ENCODE data around the gene IGSF23.
"Not testable (repeated sequence)": the region's sequence is repeated elsewhere in the genome, so short reads cannot be mapped to it uniquely, and the experiment has no call there.

IGSF23 gene

DNA sequence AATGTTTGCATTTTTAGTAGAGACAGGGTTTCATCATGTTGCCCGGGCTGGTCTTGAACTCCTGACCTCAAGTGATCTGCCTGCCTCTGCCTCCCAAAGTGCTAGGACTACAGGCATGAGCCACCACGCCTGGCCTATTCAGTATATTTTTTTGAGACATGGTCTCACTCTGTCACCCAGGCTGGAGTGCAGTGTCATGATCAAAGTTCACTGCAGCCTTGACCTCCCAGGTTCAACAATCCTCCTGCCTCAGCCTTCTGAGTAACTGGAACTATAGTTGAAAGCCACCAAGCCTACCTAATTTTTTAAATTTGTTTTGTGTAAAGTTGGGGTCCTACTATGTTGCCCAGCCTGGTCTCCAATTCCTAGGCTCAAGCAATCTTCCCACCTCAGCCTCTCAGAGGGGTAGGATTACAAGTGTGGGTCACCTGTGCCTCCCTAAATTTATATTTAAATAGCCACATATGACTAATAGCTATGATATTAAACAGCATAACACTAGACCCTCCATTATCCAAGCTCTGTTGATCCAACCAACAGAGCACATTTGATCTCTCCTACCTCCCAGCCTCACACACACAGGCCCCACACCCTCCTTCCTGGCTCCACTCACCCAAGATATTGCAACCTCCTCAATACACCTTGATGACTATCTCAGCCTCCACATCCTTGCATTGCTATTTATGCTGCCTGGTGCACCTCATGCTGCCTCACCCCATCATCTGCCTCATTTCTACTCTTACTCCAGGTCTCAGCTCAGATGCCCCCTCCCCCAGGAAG is 55.8 kb downstream of the IGSF23 start:
- no peak for DNase-seq

DNA sequence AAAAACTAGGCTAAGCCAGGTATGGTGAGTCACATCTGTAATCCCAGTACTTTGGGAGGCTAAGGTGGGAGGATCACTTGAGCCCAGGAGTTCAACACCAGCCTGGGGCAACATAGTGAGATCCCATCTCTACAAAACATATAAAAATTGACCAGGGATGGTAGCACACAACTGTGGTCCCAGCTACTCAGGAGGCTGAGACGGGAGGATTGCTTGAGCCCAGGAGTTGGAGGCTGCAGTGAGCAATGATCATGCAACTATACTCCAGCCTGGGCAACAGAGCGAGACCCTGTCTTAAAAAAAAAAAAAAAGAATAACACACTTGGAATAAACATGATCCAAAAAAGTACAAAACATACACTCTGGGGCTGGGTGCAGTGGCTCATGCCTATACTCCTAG is 56.7 kb downstream of the IGSF23 start:
- not testable (repeated sequence) for DNase-seq

DNA sequence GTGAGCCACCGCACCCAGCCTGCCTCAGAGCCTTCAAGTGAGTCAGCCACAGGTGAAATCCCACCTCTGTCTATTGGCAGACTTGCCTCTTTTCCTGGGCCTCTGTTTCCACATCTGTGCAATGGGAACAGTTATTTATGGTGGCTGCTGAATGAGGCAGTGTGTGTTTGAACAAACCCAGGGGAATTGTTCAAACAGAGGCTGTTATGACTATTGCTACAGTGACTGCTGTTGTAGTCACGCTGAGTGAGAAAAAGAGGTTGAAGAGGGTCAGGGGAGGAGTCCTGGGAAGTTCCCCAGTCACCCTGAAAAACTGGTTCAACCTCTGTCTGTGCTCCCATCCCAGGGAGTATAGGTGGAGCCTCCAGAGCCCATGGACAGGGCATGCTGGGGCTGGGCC is 58.0 kb downstream of the IGSF23 start, which contains the start of gene CEACAM19:
Gene CEACAM19 (plus strand): TSS at position 83 of the 400 bp plus-strand sequence. CDS start 450 bp downstream, outside the sequence.
- no peak for DNase-seq

DNA sequence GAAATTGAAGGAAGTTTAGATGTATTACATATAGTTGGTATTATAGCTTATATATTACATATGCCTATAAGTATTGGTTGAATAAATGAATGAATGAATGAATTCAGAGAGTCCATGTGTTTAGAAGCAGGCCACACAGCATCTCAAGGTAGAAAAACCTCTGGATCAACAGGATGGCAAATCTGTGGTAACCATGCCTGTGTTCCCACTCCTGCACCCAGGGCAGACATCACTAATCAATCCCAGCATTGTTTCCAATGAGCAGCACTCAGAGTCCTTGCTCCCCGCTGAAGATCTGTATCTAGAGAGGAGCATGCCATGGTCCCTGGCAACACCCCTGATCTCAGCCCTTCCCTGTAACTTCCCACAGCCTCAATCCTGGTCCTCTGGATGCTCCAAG is 58.9 kb downstream of the IGSF23 start:
- no peak for DNase-seq

DNA sequence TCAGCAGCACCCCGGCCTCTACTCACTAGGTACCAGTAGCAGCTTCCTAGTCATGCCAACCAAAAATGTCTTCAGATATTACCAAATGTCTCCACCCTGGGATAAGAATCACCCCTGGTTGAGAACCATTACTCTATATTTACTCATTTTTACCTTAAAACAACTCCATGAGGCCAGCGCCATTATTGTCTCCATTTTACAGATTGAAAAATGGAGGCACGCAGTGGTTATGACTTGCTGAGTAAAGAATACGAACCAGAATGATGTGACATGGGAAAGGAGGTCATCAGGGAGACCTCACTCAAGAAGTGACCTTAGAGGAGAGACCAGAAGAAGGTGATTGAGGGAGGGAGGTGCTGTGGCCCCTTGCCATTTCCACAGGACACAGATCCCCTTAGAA is 60.1 kb downstream of the IGSF23 start:
- no peak for DNase-seq

DNA sequence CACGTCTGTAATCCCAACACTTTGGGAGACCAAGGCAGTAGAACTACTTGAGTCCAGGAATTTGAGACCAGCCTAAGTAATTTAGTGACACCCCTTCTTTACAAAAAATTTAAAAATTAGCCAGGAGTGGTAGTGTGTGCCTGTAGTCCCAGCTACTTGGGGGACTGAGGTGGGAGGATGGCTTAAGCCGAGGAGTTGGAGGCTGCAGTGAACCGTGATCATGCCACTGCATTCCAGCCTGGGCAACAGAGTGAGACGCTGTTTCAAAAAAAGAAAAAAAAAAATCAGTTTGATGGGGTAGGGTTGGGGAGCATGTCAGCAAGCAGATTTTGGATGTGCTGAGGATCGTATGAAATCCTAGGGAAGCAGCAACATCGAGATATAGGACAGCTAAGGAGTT is 62.2 kb downstream of the IGSF23 start:
- no peak for DNase-seq

DNA sequence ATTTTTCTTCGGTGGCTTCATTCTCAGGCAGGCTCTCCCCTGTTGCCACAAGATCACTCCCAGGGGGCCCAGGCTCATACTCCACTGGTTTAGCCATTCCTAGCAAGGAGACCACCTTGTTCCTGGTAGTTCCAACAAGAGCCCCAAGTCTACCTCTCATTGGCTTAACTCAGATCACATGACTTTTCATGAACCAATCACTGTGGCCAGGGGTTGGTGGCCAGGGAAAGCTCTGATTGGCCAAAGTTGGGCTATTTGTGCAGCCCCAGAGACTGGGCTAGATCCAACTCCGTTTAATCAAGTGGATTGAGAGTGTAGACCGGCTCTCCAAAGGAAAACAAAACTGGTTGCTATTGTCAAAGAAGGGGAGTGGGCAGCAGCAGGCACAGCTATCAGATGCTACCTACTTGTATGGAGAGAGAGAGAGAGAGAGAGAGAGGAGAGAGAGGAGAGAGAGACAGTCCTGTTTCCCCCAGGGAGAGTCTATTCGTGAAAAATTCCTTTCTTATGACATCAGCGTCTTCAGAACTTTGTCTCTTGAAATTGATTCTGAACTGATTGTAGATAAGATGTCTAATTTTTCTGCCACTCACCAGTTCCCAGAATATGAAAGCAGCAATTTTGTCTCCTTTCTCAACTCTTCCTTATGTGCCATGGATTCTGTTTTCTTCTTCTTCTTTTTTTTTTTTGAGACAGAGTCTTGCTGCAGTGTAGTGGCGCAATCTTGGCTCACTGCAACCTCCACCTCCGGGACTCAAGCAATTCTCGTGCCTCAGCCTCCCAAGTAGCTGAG is 63.9 kb downstream of the IGSF23 start:
- no peak for DNase-seq

DNA sequence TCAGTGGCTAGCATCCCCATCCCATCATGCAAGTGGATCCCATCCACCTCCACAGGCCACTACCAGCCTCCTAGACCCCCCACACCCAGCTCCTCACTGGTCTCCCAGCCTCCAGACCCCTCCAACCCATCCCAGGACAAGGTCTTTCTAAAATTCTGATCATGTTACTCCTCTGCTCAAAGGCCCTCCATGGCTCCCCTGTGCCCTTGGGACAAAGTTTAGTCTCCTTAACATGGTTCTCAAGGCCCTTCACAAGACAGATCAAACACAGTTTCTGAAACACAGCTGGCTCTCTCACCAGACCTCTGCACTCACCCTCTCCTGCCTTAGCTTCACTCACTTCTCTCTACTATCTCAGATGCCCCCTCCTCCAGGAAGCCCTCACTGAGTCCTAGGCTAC is 67.2 kb downstream of the IGSF23 start:
- no peak for DNase-seq

DNA sequence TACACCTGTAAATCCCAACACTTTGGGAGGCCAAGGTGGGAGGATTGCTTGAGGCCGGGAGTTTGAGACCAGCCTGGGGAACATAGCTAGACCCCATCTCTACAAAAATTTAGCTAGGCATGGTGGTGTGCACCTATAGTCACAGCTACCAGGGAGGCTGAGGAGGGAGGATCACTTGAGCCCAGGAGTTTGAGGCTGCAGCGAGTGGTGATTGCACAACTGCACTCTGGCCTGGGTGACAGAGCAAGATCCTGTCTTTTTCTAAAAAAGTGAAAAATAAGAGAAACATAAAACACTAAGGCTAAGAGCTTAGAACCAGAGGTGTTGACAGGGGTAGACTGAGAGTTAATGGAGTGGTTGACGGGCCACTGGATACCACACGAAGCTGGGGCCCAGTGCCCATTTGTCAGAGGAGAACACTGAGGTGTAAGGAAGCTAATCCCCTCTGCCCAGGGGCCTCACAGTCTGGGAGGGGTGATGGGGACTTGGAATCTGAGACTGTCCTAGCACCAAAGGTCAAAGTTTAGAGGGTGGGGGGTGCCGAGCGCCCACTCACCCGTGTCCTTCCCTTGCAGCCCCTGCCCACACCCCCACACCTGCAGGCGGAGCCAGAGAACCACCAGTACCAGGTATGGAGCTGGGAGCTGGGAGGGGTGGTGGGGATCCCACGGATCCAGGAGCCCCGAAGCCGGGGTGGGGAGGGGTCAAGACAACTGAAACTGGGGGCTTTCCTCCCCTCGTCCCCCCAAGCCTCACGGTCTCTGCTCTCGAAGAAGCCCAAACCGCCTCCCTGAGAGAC is 68.8 kb downstream of the IGSF23 start:
- no peak for DNase-seq

DNA sequence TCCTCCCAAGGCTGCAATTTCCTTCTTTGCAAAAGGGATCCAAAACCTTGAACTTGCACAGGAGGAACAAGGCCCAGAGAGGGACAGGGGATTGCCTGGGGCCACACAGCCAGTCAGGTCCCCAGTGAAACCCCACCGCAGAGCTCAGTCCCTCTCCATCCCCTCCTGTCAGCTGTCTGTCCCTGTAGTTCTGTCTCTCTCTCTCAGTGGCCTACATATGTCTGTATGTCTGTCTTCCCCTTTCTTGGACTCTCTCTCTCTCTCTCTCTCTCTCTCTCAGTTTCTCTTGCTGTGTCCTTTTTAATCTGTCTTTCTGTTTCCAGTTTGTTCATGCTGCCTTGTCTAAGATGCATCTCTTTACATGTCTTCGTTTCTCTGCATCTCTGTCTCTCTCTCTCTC is 69.4 kb downstream of the IGSF23 start:
- DNase-seq, result no peak

DNA sequence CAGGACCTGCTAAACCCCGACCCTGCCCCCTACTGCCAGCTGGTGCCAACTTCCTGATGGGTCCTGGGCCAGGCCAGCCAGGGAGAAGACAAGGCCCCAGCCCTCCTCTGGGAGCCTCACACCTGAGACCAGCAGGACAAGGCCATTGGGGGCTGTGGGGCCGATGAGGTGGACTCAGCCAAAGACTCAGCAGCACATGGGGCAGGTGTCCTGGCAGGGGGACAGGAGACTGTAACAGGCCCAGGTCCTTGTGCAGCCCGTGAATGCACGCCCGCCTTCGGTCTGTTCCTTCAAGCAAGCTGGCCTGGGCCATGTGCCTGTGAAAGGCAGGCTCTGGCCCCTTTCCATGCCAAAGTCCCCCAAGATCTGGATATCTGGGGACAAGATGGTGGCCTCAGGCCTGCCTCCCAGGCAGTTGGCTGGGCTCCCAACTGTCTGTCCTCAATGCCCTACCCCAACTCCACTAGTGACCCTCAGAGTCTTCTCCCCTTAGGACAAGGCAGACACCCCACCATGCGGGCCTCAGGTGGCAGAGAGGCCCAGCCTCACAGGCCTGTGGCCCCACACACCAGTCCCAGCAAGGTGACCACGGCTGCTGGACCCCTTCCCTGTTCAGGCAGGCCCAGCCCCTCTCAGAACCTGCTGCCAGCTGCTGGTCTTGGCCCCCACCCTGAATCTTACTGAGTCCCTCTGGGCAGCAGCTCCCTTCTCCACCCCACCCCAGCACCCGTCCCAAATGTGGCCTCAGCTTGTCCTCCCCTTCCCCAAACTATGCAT is 70.3 kb downstream of the IGSF23 start:
- no peak for DNase-seq

DNA sequence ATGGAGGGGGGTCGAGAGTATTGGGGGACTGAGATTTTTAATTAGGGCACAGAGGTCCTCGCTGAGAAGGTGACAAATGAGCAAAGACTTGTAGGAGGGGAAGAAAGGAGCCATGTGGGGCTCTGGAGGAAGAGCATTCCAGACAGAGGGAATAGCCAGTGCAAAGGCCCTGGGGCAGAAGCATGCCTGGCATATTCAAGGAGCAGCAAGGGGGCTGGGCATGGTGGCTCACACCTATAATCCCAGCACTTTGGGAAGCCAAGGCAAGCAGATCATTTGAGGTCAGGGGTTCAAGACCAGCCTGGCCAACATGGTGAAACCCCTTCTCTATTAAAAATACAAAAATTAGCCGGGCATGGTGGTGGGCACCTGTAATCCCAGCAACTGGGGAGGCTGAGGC is 71.0 kb downstream of the IGSF23 start:
- not testable (repeated sequence) for DNase-seq

DNA sequence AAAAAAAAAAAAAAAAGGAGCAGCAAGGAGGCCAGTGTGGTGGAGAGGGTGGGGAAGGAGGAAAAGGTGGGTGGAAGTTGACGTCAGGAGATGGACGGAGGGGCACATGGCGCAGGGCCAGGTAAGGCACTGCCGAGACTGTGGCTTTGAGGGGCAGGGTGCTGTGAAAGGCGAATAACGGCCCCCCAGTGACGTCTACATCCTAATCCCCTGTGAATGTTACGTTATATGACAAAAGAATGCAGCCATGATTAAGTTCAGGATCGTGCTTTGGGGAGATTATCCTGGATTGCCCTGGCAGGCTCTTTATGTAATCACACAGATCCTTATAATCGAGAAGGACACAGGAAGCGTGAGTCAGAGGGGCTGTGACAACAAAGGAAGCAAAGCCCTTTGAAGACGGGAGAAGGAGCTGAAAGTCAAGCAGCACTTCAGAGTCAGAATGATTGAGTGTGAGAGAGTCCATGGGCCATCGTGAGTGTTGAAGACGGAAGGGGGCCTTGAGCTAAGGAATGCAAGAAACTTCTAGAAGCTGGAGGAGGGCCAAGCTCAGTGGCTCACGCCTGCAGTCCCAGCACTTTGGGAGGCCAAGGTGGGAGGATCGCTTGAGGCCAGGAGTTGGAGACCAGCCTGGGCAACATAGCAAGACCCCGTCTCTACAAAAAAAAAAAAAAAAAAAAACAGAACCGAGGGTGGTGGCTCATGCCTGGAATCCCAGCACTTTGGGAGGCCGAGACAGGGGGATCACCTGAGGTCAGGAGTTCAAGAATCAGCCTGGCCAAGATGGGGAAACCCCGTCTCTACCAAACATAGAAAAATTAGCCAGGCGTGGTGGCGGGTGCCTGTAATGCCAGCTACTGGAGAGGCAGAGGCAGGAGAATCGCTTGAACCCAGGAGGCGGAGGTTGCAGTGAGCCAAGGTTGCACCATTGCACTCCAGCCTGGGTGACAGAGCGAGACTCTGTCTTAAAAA is 71.8 kb downstream of the IGSF23 start:
- no peak for DNase-seq

DNA sequence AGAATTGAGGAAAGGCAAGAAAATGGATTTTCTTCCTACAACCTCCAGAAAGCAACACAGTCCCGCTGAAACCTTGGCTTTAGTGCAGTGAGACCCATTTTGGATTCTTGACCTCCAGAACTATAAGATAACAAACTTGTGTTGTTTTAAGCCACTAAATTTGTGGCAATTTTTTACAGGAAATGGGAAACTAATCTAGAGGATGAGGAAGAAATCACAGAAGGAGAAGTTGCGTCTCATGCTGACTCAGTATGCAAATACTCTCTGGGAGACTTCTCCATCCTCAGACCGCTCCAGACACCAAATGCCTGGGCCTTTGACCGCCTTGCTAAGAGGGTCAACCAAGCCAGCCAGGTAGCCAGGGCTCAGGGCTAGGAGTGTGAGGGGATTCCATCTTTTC is 72.5 kb downstream of the IGSF23 start:
- DNase-seq, result no peak
